ENCODE measurements around the gene SGCD.

The SGCD gene

GRCh38 chr5:156473269-156473908 is 146.4 kb downstream of the SGCD start:
- Mint-ChIP-seq H3K27ac (no peak overlapping the region), H3K36me3 (ENCODE audit: low read depth) (no peaks in the 10 kb centered on the region), H3K9me3 (no peaks in the 10 kb centered on the region), H3K27me3 (ENCODE audit: low read depth, poor library complexity) (peaks cover 3% of the 10 kb centered on the region), H3K4me3 (no peak overlapping the region), H3K4me1 (peaks cover 32% of the 10 kb centered on the region)
- no peak for DNase-seq
- TF ChIP-seq, protein P1, sequence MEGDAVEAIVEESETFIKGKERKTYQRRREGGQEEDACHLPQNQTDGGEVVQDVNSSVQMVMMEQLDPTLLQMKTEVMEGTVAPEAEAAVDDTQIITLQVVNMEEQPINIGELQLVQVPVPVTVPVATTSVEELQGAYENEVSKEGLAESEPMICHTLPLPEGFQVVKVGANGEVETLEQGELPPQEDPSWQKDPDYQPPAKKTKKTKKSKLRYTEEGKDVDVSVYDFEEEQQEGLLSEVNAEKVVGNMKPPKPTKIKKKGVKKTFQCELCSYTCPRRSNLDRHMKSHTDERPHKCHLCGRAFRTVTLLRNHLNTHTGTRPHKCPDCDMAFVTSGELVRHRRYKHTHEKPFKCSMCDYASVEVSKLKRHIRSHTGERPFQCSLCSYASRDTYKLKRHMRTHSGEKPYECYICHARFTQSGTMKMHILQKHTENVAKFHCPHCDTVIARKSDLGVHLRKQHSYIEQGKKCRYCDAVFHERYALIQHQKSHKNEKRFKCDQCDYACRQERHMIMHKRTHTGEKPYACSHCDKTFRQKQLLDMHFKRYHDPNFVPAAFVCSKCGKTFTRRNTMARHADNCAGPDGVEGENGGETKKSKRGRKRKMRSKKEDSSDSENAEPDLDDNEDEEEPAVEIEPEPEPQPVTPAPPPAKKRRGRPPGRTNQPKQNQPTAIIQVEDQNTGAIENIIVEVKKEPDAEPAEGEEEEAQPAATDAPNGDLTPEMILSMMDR (IDR thresholded peaks at IDR 0.05): no peak

- Mint-ChIP-seq H3K4me1 (peaks cover 32% of the 10 kb centered on the region), H3K36me3 (ENCODE audit: low read depth) (no peaks in the 10 kb centered on the region), H3K4me3 (no peak overlapping the region), H3K9me3 (no peaks in the 10 kb centered on the region), H3K27me3 (ENCODE audit: low read depth, poor library complexity) (peaks cover 3% of the 10 kb centered on the region), H3K27ac (peak overlapping the region; percentile 58)
- TF ChIP-seq, protein P1 (IDR thresholded peaks at IDR 0.05): no peak
- no peak for DNase-seq
Observed at GRCh38 chr5:156474251-156474650, 147.3 kb downstream of the SGCD start.

DNA sequence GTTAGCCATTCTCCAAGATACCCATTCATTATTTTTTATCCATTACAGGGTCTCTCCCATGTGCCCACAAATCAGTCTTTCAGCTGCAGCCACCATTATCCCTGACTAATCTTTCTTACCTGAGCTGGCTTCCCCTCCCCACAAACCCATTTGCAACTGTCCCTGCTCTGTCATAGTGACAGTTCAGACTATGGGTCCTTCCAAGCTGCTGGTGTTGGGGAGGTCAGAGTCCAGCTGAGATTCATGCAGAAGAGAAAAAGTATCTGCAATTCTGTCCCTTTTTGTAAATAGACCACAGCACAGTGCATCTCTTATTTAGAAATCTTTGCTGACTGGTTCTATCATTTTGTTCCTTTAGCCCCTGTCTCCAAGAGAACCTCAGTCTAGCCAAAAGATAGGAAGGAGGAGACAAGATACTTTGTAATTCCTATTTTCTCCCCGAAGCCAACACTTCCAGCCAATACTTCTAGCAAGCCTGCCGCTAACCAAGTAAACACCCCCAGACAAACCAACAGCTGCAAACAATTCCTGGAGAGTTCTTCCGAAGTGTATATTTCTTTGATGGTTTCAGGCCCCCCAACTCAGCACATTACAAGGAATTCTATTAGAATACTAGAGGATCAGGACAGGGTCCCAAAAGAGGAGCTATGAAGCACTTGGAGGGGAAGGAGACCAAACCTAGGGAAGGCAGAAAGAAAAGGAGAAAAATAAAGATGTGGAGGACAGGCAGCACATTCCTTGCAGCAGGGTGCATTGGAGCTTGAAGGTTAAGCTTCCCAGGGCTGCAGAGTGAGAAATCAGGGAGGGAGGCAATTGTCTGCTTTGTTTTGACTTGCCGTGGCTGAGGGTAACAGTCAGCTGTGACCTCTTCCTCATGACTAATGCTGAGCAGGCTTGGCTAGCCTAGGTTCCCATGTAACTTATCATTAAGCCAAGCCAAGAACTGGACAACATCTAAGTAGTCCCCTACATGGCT is 148.5 kb downstream of the SGCD start:
- no peaks in the 10 kb centered on the region for H3K36me3 Mint-ChIP-seq (ENCODE audit: low read depth)
- no peaks in the 10 kb centered on the region for H3K9me3 Mint-ChIP-seq
- peak overlapping the region; percentile 27 for H3K4me3 Mint-ChIP-seq
- peak; percentile 40 for DNase-seq
- H3K4me1 Mint-ChIP-seq: peaks cover 32% of the 10 kb centered on the region
- TF ChIP-seq, protein P1 (IDR thresholded peaks at IDR 0.05): no peak
- peak overlapping the region; percentile 95 for H3K27ac Mint-ChIP-seq
- H3K27me3 Mint-ChIP-seq (ENCODE audit: low read depth, poor library complexity): peaks cover 3% of the 10 kb centered on the region

- peaks cover 3% of the 10 kb centered on the region for H3K27me3 Mint-ChIP-seq (ENCODE audit: low read depth, poor library complexity)
- no peaks in the 10 kb centered on the region for H3K36me3 Mint-ChIP-seq (ENCODE audit: low read depth)
- peaks cover 35% of the 10 kb centered on the region for H3K4me1 Mint-ChIP-seq
- no peak for DNase-seq
- TF ChIP-seq, protein P1 (IDR thresholded peaks at IDR 0.05): no peak
- peak overlapping the region; percentile 95 for H3K27ac Mint-ChIP-seq
- no peaks in the 10 kb centered on the region for H3K9me3 Mint-ChIP-seq
- peak overlapping the region; percentile 27 for H3K4me3 Mint-ChIP-seq
Observed at GRCh38 chr5:156476158-156476551, 149.2 kb downstream of the SGCD start.

GRCh38 chr5:156476678-156477077 is 149.7 kb downstream of the SGCD start:
- H3K27ac Mint-ChIP-seq: peak overlapping the region; percentile 95
- no peaks in the 10 kb centered on the region for H3K36me3 Mint-ChIP-seq (ENCODE audit: low read depth)
- H3K27me3 Mint-ChIP-seq (ENCODE audit: low read depth, poor library complexity): peaks cover 3% of the 10 kb centered on the region
- H3K4me1 Mint-ChIP-seq: peaks cover 40% of the 10 kb centered on the region
- DNase-seq: no peak
- TF ChIP-seq, protein P1 (IDR thresholded peaks at IDR 0.05): no peak
- H3K9me3 Mint-ChIP-seq: no peaks in the 10 kb centered on the region
- no peak overlapping the region for H3K4me3 Mint-ChIP-seq
